ENCODE measurements around the gene GUCA1A.
"Not testable (repeated sequence)": the region's sequence is repeated elsewhere in the genome, so short reads cannot be mapped to it uniquely, and the experiment has no call there.

GUCA1A gene

DNA sequence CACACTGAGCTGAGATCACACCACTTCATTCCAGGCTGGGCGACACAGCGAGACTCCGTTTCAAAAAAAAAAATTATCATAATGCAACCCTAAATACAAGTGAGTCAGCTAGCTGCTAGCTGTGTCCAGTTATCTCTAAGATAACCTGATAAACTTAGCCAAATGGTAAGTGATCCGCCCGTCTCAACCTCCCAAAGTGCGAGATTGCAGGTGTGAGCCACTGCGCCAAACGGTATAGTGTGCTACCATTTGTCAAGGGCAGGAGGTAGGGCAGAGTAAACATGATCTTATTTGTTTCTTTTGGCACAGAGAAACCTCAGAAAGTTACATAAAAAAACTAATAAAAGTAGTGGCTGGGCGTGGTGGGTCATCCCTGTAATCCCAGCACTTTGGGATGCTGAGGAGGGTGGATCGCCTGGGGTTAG is 26.0 kb upstream of the GUCA1A start:
- no peak for DNase-seq

DNA sequence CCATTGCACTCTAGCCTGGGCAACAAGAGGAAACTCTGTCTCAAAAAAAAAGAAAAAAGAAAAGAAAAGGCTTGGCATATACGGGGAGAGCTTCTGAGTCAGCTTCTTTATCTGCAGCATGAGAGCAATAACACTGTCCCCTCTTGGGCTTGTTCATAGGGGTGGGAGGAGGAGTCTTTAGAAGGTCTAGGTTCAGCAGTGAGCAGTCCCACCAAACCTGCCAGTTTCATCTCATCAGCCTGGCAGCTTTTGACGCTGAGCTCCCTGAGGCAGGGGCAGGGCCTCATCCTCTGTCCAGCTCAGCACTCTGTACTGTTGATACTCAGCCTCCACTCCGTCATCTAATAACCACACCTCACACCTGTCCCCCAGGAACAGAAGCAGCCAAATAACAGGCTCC is 25.1 kb upstream of the GUCA1A start:
- DNase-seq = no peak

DNA sequence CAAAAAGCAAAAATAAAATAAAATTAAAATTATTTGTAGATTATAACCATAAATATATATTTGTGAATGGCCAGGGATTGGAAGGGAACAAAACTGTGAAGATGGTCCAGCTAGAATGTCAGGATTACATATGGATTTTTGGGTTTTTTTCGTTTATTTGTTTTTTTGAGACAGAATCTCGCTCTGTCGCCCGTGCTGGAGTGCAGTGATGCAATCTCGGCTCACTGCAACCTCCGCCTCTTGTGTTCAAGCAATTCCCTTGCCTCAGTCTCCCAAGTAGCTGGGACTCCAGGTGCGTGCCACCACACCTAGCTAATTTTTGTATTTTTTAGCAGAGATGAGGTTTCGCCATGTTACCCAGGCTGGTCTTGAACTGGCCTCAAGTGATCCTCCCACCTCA is 22.9 kb upstream of the GUCA1A start:
- DNase-seq = no peak

DNA sequence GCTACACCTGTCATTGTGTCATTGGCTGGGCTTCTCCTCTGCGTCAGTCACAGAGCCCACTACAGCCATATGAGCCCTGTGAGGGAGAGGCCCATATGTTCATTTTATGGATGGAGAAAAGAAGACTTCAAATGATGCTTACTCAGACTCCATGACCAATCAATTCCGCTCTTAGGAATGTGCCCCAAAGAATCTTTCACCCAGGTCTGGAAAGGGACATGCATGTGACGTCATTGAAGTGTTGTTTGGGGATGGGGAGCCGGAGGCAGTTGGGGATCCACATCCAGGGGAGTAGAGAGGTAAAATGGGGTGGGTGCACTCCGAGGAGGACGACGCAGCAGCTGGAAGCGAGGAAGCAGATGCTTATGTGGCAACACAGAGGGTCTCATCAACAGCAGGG is 21.1 kb upstream of the GUCA1A start:
- DNase-seq = no peak

DNA sequence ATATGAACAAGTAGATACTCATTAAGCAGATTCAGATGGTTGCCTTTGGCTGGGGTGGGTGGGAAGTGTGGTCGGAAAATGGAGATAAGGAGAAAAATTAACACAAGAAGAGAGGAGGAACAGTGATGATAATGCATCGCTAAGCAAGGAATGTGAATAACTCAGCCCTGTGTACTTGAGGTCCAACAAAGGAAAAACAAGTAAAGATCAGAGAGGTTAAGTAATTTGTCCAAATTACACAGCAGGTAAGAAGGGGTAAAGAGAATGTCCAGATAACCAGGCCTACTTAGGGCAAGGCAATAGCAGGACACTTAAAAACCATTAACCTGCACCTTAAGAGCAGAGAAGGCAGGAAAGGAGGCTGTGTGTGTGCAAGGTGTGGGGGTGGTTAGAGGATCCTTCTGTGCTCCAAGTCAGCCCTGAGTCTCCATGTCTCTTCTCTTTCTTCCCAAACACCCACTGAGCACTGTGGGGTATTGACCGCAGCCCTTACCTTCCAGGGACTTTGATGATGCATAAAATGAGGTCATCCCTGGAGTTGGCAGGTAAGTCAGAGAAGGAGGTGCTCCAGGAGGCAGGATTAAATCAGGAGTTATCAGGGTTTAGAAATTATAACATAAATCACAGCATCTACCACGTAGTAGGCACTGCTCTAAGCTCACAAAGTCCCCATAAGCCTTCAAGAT is 20.5 kb upstream of the GUCA1A start:
- DNase-seq = not testable (repeated sequence)

DNA sequence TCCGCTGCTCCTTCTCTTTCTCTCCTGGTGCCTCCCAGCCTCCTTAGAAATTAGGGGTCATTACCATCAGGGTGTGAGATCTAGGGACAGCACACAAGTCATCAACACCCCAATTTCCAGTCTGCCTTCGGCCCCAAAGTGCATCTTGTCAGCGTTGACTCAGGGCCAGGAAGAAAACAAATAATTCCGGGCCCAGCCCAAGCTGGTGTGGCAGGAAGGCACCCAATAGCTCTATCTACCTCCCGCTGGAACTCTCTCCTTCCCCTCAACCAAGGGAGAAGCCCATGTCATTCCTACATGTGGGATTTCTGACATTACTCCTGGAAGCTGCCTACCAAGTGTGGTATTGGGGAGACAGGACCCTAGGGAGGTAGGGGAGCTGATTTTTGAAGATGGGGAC is 19.2 kb upstream of the GUCA1A start:
- no peak for DNase-seq

DNA sequence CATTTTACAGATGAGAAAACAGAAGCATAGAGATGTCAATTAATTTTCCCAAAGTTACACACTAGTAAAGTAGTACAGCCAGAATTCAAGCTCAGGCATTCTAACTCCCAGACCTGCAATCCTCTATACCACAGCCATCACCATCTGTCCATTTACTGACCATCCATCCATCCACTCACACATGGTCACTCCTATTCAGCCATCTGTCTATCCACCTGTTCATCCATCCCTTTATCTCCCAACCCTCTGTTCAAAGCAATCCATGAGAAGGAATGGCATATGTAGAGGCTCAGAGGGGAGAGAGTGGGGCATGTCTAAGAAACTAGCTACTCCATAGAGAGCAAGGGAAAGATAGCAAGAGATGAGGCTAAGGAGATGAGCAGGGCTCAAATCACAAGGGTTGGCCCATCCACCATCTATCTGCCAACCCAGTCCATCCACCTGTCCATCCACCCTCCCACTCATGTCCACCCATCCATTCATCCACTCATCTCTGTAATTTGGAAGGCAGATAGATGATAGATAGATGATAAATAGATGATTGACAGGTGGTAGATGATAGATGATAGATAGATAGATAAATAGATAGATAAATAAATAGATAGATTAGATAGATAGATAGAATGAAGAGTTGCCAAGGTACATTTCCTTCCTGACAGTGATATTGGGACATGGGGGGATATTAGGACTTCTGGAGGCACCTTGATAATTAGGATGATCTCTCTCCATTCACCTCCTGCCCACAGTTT is 18.5 kb upstream of the GUCA1A start:
- DNase-seq = no peak

DNA sequence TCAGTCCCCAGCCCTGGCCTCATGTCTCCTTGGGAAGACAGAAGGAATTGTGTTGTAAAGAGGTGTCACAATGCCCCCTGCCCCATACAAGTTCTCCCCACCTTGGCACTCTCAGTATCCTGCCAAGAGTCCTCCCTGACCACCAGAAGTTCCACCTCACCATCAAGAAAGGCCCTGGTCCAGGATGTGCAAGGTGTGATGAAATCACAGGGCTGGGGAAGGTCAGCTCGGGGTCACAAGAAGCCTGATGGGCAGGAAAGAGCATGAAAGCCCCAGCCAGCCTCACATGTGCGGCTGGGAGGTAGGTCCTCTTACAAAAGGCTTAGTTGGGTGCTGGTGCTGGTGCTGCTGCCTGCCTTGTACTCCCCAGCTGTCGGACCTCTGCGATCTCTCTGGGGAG is 17.9 kb upstream of the GUCA1A start:
- no peak for DNase-seq

DNA sequence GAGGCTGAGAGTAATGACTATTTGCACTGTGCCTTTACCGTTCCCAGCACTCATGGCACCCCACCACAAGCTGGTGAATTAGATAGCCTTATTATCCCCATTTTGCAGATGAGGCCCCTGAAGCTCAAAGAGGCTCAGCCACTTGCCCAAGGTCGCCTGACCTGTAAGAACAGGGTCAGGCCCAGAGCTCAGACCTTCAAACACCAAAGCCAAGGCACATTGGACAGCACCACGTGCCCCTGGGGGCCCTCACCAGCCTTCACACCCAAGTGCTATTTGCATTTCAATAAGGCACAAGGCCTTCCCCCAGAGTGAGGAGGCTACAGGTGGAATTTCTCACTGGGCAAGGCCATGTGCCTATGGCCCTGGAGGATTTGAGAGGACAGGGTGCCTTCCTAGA is 16.5 kb upstream of the GUCA1A start:
- no peak for DNase-seq

DNA sequence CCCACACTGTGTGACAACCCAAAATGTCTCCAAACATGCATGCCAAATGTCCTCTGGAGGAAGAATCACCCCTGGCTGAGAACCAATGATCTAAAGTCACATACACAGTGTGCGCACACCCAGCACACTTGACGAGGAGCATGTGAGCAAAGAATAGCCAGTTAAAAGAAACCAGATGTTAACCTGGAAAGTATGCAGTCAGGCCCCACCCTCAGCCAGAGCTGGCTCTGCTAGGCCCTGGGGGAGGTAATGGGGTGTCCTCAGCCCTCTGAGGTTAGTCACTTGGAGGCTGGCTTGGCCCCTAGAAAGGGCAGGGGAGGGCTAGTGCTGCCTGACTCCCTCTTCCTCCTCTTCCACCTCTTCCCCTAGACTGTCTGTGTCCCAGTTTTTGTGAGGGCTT is 15.2 kb upstream of the GUCA1A start:
- DNase-seq = no peak

DNA sequence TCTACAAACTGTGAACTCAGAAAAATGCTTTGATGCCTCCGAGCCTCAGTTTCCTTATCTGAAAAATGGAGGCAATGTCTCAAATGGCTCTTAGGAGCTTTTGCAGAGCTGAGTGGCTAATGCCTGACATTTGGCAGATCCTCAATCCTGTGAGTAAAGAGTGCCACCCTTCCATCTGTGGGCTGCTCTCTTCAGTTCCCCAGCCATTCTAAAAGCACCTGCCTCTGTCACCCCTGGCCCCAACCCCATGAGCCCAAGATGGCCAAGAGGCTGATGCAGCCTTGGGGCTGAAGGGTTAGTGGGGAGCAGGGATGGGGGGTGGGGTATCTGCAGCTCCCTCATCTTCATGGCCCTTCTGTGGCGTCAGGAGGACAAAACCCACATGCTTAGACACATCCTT is 14.5 kb upstream of the GUCA1A start:
- no peak for DNase-seq

DNA sequence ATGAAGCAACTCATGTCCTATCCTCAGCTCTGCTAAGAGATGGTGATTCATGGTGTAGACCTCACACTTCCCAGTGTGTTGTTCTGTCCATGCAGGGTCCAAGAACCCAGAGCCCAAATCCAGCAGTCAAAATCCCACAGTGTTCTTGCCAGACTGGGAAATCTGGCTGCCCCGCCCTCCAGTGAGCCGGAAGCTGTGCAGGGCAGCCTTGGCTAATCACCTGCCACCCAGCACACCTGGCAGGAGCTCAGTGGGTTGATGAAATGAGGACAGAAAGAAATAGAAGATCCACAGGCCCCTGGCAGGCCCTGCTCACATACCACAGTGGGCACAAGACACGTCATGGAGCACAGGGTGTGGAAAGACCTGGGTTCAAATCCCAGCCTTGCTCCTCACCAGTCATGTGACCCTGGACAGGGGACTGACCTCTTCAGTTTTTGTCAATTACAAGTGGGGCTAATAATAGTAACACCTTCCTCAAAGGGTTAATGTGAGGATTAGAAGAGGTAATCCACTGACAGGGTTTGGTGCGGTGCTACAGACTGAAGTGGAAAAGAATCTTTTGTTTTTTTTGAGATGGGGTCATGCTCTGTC is 13.6 kb upstream of the GUCA1A start:
- DNase-seq = no peak

DNA sequence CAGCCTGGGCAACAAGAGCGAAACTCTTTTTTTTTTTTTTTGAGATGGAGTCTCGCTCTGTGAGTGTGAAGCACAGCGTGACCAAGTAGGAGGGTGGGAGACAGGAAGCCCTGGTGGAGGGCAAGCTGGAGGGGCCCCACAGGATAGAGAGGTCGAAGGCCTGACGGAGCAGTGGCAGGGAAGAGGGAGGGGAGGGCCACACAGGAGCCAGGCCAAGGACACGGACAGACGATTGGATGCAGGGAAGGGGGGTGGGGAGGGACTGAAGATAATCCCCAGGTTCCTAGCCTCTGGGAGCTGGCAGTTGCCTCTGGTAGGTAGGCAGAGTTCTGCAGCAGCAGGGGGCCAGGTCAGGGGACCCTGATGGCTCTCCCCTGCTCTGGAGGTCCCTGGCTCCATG is 10.8 kb upstream of the GUCA1A start:
- DNase-seq = no peak

DNA sequence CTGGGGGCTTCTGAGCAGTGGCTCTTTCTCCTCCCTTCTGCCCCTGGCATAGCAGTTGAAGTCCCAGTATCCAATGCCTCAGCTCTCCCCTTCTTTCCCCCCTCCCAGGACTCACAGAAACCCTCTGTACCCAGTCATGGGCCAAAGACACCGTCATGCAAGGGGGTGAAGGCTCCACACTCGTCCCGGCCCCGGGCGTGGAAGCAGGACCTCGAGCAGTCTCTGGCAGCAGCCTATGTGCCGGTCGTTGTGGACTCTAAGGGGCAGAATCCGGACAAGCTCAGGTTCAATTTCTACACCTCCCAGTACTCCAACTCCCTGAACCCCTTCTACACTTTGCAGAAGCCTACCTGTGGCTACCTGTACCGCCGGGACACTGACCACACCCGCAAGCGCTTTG is 10.4 kb upstream of the GUCA1A start:
- DNase-seq = no peak

DNA sequence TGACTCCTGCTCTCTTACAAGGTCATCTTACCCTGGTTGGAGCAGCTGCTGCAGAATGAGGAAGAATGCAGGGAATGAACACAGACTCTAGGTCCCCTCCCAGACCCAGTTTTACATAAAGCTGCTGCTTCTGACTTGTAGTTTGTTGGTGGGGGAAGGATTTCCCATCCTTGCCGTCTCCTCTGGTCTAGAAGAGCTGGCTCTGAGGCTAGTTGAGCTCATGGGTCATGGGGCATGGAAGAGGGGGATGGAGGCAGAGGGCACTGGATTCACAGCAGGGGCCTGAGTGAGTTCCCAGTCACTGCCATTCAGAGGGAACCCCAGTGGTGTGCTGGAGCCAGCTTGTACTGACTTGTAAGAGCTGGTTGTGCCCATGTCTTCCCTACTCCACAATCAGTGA is 9.2 kb upstream of the GUCA1A start:
- no peak for DNase-seq

DNA sequence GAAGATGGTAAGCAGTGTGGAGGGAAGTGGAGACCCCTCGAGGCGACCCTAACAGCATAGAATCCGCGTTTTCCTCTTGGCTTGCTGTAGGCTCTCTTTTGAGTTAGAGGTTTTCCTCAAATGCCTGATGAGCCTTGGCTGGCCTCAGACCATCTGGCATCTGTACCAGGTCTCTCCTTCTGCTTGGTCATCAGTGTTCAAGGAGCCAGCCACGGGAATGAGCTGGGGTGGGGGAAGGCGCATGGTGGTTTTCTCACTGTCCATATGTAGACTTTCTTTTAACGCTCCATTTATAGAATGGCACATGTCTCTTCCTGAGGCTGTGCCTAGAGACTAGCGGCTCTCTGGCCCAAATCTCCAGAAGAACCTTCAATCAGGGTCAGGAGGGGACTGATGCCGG is 8.1 kb upstream of the GUCA1A start:
- no peak for DNase-seq

DNA sequence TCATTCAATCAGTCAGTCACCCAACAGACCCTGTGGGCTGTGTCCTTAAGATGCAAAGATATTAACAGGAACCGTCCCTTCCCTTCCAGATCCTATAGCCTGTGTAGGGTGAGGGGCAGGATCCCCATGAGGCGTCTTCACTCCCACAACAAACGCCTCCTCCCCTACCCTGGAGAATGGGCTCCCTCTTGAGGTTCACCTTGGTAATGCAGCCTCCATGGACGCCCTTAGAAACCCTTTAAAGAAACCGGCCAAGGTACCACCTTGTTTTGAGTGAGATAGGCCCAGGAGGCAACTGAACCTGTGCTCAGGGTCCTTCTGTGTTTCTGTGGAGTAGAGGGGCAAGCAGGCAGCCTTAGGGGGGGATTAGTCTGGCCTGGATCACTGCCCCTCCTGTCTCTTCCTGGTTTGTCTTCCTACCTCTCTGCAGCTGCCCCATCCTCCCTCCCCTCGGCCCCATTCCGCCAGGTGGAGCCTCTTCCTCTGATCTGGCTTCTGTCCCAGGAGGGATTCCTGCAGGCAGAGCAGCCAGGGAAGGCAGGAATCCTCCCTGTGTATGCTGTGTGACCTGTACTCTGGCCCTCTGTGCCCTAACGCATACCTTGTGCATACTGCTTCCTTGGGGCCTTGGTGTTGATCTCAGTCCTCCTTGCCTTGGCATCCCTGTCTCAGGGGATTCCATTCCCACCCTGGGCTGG is 6.6 kb upstream of the GUCA1A start:
- peak; percentile 40 to 67 (median 58) for DNase-seq

DNA sequence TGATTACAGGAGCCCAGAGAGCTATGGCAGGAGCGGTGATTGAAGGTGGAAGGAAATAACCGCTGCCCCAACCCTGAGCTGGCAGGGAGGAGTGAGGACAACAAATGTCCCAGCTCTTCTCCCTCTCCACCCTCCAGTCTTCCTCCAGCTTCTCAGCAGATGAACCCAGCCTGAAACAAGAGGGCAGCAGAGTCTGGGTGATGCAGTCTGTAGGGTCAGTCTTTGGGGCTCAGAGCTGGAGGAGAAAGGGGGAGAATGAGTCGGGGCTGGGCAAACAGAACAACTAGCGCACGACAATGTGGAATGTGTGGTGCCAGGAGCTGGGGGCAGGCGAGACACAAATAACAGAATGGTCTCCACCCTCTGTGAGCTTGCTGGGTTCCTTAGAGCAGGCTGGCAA is 4.5 kb upstream of the GUCA1A start:
- no peak for DNase-seq

DNA sequence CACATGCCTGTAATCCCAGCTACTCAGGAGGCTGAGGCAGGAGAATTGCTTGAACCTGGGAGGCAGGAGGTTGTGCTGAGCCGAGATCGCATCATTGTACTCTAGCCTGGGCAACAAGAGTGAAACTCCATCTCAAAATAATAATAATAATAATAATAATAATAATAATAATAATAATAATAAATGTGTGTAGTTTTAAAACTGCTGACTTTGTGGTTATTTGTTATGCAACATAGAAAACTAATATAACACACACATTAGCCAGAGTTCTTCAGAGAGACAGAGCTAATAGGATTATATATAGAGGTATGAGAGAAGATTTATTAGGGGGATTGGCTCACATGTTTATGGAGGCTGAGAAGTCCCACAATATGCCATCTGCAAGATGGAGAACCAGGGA is 3.4 kb upstream of the GUCA1A start:
- not testable (repeated sequence) for DNase-seq

DNA sequence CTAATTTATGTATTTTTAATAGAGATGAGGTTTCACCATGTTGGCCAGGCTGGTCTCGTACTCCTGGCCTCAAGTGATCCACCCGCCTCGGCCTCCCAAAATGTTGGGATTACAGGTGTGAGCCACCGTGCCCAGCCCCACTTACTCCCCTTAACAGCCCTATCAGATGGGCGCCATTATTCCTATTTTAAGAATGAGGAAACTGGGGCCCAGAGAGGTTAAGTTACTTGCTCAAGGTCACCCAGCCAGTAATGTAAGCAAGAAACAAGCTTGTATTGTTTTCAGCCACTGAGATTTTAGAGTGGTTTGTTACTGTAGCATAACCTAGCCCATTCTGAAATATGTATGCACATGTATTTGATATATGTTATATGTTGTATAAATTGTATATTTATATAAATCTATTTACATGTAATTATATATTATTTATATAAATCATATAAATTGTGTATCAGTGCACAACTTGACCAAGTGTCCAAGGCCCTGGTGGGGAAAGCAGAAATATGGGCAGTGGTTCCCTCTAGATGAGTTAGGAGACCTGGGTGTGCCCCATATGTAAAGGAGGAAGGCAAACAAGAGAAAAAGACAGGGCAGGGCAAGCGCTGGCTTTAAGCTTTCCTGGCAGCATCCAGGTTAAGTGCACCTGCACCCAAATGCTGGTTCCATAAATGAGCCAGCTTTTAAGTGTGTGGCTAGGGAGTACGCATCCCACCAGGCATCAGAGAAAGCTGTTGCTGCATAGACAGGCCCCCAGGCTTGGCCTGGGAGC is 1.2 kb upstream of the GUCA1A start:
- DNase-seq = no peak

DNA sequence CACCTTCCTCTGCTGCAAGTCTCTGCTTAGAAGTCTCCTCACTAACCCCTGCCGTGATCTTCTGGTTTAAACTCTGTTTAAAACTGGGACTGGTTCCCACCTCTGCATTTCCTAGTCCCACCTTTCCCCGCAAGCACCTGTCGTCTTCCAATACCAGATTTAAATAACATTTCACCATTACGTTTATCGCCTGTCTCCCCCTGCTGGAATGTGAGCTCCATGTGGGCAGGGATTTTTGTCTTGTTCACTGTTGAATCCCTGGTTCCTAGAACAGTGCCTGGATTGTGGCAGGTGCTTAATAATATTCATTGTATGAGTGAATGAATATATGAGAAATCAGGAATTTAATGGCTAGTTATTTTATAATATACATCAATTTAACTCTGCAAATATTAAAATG is 2.7 kb downstream of the GUCA1A start:
- no peak for DNase-seq

DNA sequence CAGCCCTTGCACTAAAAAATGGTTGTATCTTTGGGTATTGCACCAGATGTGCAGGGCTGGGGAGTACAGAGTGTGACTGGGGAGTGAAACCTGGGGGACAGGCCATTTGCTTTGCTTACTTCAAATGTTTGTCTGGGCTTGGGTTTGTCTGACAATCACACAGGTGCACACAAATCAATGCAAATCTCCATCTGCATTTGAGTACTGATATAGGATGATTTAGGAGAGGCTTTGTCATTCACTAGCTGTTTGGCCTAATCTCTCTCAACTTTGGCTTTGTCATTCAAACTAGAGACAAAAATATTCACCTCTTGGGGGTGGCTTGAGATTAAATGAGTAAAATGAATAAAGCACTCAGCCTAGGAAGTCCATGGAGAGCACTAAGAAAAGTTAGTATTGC is 3.8 kb downstream of the GUCA1A start:
- DNase-seq = no peak
